Body of pancreas (tissue), 4 donors: ENCODE data around the gene DUSP16.

Experiments used
- CTCF ChIP-seq, 7 experiments: fragments of 450-650 bp in 4 of 7; fragments of 200-600 bp in 3 of 7; sonication (generic) in 3 of 7; IDR thresholded peaks; one replicate each; pipeline ENCODE4 v1.5.1; 2016 to 2019; ENCODE audit warnings: antibody characterized with exemption in 7 of 7
- POLR2A ChIP-seq, 3 donors: fragments of 450-650 bp; IDR thresholded peaks; one replicate each; pipeline ENCODE4 v1.6.1; 2016; ENCODE audit warnings: antibody characterized with exemption in 3 of 3, mild to moderate bottlenecking in 2 of 3

- TF ChIP-seq CTCF (IDR thresholded peaks at IDR 0.05) (no peak), POLR2A (IDR thresholded peaks at IDR 0.05) (no peak)
Measured at GRCh38 chr12:12604740-12605139, 42.1 kb upstream of the DUSP16 start.
